Activated CD4-positive, alpha-beta T cell treated with anti-CD3 and anti-CD28 coated beads for 24 hours (primary cell): ENCODE results near the gene PPIE.

Source experiments
- DNase-seq, 2 donors: peaks; one replicate each; pipeline ENCODE4 v3.0.0-alpha.2; 2020; ENCODE audit warnings: low read depth in 2 of 2

The PPIE gene

DNA sequence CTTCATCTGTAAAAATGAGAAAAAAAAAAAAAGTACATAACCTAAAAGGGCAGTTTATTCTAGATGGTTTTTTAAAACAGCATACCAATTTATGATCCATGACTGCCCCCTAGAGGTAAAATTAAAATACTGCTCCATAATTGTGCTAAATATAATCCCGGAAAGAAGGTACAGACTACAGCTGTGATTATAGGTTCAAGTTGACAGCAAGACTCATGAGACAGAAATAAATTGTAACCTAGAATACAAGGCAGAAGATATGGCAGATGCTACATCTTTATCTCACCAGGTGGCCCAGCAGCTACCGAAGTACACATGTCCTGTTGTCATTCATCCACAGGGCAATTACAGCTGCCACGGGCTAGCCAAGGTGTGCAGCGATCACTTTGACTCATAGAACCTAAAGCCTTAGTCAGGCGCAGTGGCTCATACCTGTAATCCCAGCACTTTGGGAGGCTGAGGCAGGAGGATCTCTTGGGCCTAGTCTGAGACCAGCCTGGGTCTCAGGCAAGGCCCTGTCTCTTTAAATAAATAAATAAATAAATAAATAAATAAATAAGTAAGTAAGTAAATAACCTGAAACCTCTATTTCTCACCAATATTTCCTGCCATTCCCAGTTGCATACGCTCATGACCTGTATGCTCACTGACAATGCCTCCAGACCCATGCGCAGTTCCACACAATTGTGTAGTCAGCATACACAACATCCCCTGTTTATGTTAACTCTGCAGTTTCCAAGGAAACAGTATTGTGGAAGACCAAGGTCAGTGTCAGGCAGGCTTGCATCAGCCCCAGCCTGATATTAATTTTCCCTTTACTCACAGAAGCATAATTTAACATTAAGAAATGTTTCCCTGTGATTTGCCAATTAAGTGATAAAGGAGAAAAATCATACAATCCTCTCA, 18.3 kb upstream of the PPIE start:
- DNase-seq = no peak

DNA sequence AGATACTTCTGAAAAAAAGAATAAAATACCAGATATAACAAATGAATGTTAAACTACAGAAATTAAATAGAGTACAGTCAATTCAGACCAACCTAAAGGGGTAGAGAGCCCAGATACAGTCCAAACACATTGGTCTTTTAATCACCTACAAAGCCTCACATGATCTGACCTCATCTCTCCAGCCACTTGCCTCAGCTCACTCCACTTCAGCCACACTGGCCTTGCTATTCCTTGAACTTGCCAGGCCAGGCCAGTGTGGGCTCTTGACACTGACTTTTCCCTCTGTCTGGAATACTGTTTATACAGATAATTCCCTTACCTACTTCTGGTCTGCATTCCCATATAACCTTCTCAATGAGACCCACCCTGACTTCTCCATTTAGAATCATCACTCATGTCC, 17.0 kb upstream of the PPIE start:
- DNase-seq = no peak

DNA sequence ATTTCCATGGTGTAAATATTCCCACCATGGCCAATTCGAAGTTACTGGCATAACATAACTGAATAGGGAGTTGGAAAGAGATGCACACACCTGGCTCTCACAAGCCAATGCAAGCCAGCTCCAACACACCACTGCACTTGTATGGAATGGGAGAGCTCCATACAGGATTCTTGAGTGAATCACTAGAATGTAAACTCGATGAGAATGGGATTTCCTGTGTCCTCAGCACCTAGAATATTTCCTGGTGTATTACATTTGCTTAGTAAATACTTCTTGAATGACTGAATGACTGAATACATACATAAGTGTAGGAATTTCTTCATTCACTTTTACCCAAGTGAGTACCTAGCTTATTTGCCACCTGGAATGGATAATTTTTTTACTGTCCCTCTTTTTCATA, 16.2 kb upstream of the PPIE start:
- no peak for DNase-seq

DNA sequence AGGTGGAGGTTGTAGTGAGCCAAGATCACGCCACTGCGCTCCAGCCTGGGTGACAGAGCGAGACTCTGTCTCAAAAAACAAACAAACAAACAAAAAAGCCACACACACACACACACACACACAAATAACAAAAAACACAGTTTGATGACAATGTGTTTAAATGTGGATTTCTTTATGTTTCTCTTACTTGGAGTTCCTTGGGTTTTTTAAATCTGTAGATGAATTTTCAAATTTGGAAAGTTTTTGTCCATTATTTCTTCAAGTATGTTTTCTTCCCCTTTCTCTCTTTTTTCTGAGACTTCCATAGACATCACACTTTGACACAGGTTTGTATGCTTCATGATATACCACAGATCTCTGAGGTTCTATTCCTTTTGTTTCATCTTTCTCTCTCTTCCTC, 12.1 kb upstream of the PPIE start:
- DNase-seq = no peak

DNA sequence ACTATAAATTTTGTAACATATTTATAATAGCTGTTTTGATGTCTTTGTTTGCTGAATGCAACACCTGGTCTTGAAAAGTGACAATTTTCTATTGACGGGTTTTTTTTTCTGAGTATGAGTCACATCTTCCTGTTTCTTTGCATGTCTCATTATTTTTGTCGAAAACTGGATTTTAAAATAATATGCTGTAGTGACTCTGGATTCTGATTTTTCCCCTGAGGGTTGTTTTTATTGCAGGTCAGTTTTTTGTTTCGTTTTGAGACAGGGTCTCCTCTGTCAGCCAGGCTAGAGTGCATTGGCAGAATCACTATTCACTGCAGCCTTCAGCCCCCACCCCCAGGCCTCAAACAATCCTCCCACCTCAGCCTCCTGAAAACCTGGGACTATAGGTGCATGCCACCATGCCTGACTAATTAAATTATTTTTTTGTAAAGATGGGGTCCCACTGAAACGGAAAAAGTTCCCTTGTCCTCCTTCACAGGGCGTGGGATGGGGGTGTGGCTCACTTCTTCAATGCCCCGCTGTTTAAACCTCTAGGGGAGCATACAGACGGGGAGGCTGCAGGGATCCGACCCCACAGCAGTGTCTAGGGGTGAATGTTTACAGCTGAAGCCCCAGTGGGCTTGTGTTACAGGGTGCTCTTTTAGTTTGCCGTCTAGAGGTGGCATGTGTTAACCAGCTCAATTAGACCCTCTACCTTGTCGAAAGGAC, 11.3 kb upstream of the PPIE start:
- DNase-seq = no peak

DNA sequence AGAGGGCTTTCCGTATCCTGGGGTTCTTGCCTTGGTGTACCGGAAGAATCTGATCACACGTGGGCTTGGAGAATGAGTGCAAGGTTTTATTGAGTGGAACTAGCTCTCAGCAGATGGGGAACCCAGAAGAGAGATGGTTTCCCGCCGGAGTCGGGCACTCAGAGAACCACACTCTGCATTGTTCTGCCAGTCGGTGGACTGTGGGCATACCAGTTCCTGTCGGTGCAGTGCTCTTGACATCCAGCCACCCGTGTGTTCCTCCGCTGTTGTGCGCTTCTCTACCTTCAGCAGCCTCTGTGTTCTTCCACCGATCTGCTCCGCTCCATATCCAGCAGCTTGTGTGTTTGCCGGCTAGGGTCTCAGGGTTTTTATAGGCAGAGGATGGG, 10.8 kb upstream of the PPIE start:
- DNase-seq = no peak

DNA sequence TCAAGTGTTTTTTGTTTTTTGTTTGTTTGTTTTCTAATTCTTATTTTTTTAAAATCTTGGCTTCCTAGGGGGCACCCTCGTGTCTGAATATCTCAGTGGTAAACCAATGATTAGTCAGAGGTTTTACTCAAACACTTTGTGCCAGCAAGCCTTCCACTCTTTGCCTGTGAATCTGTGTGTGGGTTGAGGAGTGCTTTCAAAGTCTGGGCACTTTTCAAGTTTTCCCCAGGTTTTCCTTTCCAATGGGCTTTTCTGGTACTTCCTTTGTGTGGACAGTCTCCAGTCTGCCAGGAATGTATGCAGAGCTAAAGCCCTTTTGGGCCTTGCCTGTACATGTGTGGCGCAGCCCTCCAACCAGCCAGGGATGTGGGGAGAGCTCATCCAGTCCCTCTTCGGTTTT, 9.7 kb upstream of the PPIE start:
- DNase-seq = no peak

DNA sequence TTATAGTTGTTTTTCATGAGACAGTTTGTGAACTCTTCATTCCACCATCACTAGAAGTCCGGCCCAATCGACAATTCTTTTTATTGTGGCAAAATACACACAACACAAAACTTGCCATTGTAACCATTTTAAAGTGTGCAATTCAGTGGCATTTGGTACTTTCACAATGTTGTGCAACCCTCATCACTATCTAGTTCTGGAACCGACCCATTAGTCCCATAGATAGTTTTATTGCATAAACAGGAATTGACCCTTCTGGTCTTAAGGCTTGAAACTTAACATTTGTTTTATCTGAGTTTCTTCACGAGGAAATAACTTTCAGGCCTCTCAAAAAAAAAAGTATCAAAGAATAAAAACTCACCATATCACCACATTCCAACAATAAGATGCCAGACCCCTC, 8.8 kb upstream of the PPIE start:
- DNase-seq = no peak

DNA sequence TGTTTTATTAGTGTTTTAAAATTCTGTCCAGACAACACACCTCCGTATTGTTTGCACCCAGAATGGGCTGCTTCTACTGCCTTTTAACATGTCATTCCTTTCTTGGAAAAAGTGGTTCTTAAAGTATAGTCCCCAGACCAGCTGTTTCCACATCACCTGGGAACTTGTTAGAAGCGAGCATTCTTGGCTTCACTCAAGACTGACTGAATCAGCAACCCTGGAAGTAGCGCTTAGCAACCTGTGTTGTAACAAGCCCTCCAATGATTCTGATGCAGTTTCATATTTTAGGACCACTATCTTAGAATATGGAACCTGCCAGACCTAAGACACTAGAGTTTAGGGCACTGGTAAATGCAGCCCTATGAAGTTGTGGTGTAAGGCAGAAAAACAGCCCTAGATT, 6.0 kb upstream of the PPIE start:
- no peak for DNase-seq

DNA sequence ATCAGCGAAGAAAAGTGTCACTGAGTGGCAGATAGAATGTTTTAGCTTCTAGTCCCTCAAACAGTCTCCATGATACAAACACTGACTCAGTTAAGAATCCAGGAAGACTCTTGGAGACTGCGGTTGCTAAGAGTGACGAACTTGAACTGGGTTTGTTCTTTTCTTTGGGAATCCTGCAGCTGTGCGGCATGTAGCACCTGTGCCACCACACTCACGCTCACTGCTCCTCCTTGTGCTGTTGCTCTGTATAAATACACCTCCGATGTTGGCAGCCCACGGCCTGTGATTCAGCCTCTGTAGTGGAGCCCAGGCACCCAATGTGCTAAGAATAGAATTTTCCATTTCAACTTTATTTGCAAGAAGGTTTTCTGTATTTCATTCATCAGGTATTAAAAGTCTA, 5.5 kb upstream of the PPIE start:
- no peak for DNase-seq

DNA sequence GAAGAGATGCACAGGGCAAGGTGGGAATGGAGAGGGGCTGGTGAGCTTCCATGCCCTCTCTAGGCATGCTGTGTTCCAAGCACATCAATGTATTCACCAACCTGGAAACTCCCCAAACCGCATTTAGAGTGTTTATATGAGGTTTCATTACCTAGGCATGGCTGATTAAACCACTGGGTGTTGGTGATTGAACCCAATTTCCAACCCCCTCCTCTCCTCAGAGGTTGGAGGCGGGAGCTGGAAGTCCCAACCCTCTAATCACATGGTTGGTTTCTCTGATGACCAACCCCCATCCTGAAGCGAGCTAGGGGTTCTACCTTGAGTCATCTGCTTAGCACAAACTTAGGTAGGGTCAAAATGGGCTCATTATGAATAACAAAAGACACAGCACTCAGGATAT, 3.0 kb upstream of the PPIE start:
- DNase-seq = no peak

DNA sequence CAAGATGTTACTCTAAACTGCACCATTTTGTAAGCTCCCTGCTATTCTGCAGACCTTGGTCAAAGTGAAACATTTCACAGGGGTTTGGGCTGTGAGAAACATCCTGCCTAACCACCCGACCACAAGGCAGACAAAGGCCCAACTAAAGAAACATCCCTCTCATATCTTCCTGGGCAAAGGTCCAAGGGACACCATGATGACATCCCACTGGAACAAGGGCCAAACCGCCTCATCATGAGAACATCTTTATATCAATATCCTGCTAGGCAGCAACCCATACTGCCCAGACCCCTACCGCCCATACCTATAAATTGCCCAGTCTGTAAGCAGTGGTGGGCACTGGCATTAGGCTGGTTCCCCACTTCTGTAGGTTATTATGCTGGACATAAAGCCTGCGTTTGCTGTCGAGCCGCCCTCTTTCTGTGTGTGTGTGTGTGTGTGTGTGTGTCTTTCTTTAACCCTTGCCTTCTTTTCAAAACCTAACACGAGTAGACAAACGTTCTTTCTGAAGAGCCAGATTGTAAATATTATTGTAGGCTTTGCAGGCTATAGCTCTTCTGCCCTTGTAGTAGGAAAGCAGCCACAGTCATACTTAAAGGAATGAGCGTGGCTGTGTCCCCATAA, 1.0 kb upstream of the PPIE start:
- no peak for DNase-seq

DNA sequence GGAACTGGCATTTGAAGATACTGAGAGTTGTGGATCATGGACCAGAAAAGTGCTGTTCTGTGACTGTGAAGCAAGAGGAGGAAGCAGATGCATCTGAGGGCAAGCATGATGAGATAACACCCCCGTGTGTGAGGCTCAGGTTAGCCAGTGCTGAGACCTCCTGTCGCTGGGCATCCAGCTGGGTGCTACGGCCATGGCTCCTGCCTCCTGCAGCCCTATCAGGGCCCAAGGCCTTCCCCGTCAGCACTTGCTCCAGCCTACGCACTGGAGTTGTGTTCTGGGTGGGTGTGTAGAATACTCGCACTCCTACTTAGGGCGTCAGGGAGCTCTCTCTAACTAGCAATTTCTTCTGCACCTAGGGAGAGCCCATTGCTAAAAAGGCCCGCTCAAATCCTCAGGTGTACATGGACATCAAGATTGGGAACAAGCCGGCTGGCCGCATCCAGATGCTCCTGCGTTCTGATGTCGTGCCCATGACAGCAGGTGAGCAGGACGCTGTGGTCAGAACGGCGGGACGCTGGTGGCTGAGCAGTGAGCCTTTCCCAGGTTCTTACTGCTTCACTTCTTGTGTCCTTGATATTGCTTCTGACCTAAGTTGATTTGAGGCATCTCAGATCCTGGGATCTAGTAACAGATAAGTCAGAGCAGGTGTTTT, 6.5 kb downstream of the PPIE start:
- no peak for DNase-seq

DNA sequence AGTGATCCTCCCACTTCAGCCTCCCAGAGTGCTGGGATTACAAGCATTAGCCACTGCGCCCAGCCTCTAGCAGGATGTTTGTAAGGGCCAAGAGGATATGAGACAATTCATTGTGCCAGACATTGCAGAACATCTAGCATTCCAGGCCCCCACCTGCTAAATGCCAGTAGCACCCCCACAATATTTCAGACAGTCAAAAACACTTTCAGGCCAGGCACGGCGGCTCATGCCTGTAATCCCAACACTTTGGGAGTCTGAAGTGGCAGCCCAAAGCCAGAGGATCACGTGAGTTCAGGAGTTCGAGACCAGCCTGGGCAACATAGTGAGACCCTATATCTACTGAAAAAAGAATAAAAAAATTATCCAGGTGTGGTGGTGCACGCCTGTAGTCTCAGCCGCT, 12.9 kb downstream of the PPIE start:
- DNase-seq = no peak

DNA sequence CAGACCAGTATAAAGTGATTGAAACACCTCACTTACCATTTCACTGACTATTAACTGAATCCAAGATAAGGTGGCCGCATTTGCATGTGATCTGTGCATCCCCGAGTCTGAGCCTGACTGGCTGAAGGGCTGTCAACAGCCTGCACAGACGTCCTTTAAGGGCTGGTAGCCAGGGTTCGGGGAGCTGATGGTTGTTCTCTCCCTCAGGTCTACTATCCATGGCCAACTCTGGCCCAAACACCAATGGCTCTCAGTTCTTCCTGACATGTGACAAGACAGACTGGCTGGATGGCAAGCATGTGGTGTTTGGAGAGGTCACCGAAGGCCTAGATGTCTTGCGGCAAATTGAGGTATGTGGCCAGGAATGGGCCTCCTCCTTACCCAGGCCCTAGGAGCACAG, 14.0 kb downstream of the PPIE start:
- no peak for DNase-seq

DNA sequence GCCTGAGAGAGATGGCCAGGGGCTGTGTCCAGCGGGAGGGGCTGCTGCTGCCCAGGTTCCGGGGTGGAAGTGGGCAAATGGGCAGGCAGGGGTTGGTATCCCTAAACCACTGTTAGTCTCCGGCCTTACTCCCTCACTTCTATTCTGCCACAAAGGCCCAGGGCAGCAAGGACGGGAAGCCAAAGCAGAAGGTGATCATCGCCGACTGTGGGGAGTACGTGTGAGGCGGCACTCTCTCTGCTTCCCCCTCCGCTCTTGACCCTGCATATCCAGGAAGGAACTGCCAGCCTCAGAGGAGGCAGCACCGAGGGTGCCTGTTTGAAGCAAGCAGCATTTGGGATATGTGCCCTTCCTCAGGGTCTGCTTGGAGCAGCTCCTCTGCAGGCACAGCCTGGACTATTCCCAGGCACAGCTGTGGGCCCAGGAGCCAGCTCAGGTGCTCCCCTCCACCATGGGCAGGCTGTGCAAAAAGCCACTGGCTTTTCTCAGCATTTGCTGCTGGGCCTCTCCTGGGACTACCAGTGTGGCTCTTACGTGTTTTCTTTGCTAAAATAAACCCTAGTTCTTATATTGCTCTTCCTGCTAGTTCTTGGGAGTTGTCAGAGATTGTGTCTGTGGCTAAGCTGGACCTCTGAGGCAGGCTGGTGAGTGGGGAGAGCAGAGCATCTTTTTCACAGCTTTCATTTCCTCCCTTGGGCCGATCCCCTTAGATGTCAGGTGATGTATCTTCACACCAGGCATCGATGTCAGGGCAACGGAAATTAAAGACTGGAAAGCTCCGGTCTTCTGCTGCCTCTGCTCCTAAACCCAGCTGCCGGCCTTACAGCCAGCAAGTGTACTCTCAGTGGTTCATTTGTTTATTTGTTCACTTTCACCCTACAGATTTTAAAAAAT, 14.7 kb downstream of the PPIE start:
- DNase-seq = no peak

DNA sequence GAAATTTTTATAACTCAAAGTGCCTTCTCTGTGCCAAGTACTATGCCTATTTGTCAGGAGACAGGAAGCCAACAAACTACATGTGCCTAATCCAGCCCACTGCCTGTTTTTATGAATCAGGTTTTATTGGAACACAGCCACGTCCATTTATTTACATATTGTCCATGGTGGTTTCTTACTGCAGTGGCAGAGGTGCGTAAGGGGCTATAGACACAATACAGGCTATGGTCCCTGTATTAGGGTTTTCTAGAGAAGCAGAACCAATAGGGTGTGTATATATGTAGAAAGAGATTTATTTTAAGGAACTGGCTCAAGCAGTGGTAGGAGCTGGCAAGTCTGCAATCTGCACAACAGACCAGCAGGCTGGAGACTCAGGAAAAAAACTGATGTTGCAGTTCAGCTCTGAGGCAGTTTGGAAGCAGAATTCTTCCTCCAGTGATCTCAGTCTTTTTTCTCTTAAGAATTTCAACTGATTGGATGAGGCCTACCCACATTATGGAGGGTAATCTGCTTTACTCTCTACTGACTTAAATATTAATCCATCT, 15.4 kb downstream of the PPIE start:
- no peak for DNase-seq

DNA sequence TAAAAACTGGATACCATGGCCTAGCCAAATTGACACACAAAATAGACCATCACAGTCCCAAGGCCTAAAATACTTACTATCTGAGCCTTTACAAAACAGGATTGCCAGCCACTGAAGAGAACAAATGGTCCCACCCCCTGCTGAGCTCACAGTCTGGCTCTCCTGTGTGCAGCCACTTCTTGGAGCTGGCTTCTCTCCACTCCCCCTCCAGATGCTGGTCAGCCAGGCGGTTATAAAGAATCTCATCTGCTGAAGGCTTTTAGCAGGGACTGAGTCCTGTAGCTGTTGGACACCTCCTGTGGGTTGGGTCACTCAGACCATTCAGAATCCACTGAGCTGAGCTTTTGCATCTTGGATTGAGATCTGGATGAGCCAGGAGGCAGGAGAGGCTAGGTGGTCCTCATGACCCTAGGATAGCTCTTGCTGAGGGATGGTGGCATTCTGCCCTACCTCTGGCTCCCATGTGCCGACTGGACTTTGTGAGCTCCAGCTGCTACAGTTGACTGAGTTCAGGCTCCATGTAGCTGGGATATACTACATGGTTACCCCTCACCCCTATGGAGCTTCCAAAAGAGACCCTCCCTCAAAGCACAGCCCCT, 16.3 kb downstream of the PPIE start:
- no peak for DNase-seq

DNA sequence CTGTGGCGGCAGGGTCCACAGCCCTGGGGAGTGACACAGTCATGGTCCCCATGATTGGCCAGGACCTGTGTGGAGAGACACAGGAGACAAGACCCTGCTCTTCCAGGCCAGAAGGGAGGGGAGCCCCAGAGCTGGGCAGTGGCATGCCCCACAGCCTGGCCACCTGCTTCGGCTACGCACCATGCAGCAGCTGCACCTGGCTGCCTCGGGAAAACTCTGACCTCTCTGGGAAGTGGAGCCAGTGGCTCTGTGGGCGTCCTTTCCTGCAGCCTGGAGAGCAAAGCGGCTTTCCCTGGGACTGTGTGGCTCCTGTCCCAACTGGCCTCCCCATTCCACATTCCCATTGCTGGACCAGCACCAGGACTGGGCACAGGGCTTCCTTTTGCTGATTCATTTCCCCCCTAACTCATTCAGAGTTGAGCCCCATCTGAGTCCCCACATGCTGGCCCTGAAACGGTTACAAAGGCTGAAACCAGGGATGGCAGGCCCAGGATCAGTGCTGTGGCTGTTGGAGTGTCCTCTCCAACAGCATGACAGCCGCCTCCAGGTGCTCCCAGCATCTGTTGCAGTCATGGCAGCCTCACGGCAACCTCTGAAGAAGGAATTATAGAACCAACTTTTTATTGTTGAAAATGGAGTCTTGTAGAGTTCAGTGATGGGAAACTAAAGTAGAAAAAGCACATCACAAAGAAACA, 17.4 kb downstream of the PPIE start:
- DNase-seq = no peak

DNA sequence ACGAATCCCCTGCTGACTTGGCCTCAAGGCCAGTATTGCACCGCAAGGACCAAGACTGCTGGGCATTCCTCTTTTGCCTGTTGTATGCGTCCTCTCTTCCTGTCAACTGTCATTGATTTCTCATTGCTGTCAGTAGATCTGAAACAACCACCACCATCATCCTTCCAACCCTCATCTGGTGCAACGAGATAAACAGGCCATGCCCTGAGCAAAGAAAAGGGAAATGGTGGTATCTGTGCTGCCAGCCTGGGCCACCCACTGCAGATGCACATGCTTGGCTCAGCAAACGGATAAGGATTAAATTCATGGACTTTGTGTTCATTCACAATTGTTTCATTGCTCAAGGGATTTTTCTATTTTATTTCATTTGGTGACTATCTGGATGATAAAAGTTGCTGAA, 18.8 kb downstream of the PPIE start:
- no peak for DNase-seq
